ENCODE measurements around the gene VGLL1.

Gene VGLL1

GRCh38 chrX:136585262-136585661 is 53.2 kb downstream of the VGLL1 start:
- no peak overlapping the region for H3K4me3 ChIP-seq (ENCODE audit: low read length)
- no peak for TF ChIP-seq ZNF274 (IDR thresholded peaks at IDR 0.05; ENCODE audit: low read depth, low read length)

GRCh38 chrX:136585960-136586359 is 53.9 kb downstream of the VGLL1 start:
- TF ChIP-seq ZNF274 (IDR thresholded peaks at IDR 0.05; ENCODE audit: low read depth, low read length), result no peak

GRCh38 chrX:136586386-136586785 is 54.4 kb downstream of the VGLL1 start:
- H3K4me3 ChIP-seq (ENCODE audit: low read length), result no peak overlapping the region
- no peak for TF ChIP-seq ZNF274 (IDR thresholded peaks at IDR 0.05; ENCODE audit: low read depth, low read length)

More at GRCh38 chrX:136585960-136586359, 53.9 kb downstream of the VGLL1 start:
- no peak overlapping the region for H3K4me3 ChIP-seq (ENCODE audit: low read length)

- no peak for TF ChIP-seq ZNF274 (IDR thresholded peaks at IDR 0.05; ENCODE audit: low read depth, low read length)
- H3K4me3 ChIP-seq (ENCODE audit: low read length), result no peak overlapping the region
Observed at GRCh38 chrX:136587532-136587931, 55.5 kb downstream of the VGLL1 start.

- TF ChIP-seq ZNF274 (IDR thresholded peaks at IDR 0.05; ENCODE audit: low read depth, low read length), result no peak
- no peak overlapping the region for H3K4me3 ChIP-seq (ENCODE audit: low read length)
Observed at GRCh38 chrX:136588036-136588435, 56.0 kb downstream of the VGLL1 start.

GRCh38 chrX:136589966-136590365 is 58.0 kb downstream of the VGLL1 start:
- no peak overlapping the region for H3K4me3 ChIP-seq (ENCODE audit: low read length)
- no peak for TF ChIP-seq ZNF274 (IDR thresholded peaks at IDR 0.05; ENCODE audit: low read depth, low read length)

- no peak overlapping the region for H3K4me3 ChIP-seq (ENCODE audit: low read length)
- TF ChIP-seq ZNF274 (IDR thresholded peaks at IDR 0.05; ENCODE audit: low read depth, low read length), result no peak
Observed at GRCh38 chrX:136597356-136597755, 65.3 kb downstream of the VGLL1 start.

GRCh38 chrX:136597954-136598353 is 65.9 kb downstream of the VGLL1 start:
- no peak overlapping the region for H3K4me3 ChIP-seq (ENCODE audit: low read length)
- no peak for TF ChIP-seq ZNF274 (IDR thresholded peaks at IDR 0.05; ENCODE audit: low read depth, low read length)

- TF ChIP-seq ZNF274 (IDR thresholded peaks at IDR 0.05; ENCODE audit: low read depth, low read length), result no peak
- no peak overlapping the region for H3K4me3 ChIP-seq (ENCODE audit: low read length)
Observed at GRCh38 chrX:136598631-136599030, 66.6 kb downstream of the VGLL1 start.

- TF ChIP-seq ZNF274 (IDR thresholded peaks at IDR 0.05; ENCODE audit: low read depth, low read length), result no peak
- H3K4me3 ChIP-seq (ENCODE audit: low read length), result no peak overlapping the region
Observed at GRCh38 chrX:136600059-136600458, 68.0 kb downstream of the VGLL1 start.
